SK-N-SH treated with all-trans-retinoic acid at 6 μM for 48 hours (cell line): ENCODE data around the gene CLEC6A.
A peak's percentile ranks its signal among the peaks of the same experiment; 100 is the strongest.

Source experiments
- ATAC-seq: fragments of 200-7000 bp; cut with Tn5 transposase; 3 replicates; pipeline ENCODE4 v1.9.1; 2020; ENCODE audit warnings: mild to moderate bottlenecking, moderate library complexity
- ARNTL ChIP-seq: fragments of 450-650 bp; formaldehyde crosslinking; IDR thresholded peaks from 2 replicates; pipeline ENCODE4 v1.5.0; 2020; ENCODE audit warnings: low read depth, mild to moderate bottlenecking, moderate library complexity, borderline replicate concordance
- BACH2 ChIP-seq: fragments of 250-450 bp; sonication (Bioruptor Pico); IDR thresholded peaks from 2 replicates; pipeline ENCODE4 v1.9.0; 2021; ENCODE audit warnings: mild to moderate bottlenecking, borderline replicate concordance
- CREB5 ChIP-seq: fragments of 250-450 bp; sonication (Bioruptor Pico); IDR thresholded peaks from 2 replicates; pipeline ENCODE4 v1.5.1; 2020; ENCODE audit warnings: low read depth, mild to moderate bottlenecking, moderate library complexity
- CSRNP3 ChIP-seq: fragments of 250-450 bp; sonication (Bioruptor Pico); IDR thresholded peaks from 2 replicates; pipeline ENCODE4 v1.5.1; 2021; ENCODE audit warnings: mild to moderate bottlenecking, moderate library complexity
- ESRRG ChIP-seq: fragments of 250-450 bp; sonication (Bioruptor Pico); IDR thresholded peaks from 2 replicates; pipeline ENCODE4 v1.6.1; 2021; ENCODE audit warnings: mild to moderate bottlenecking
- ISL1 ChIP-seq: fragments of 250-450 bp; sonication (Bioruptor Pico); IDR thresholded peaks from 2 replicates; pipeline ENCODE4 v2.1.2; 2022; ENCODE audit warnings: mild to moderate bottlenecking, moderate library complexity
- OSR1 ChIP-seq: fragments of 250-450 bp; sonication (Bioruptor Pico); IDR thresholded peaks from 2 replicates; pipeline ENCODE4 v1.8.0; 2022; ENCODE audit warnings: moderate library complexity, mild to moderate bottlenecking, inconsistent platforms
- PPARA ChIP-seq: fragments of 250-450 bp; sonication (Bioruptor Pico); IDR thresholded peaks from 2 replicates; pipeline ENCODE4 v1.5.0; 2020; ENCODE audit warnings: mild to moderate bottlenecking, borderline replicate concordance
- RARB ChIP-seq: fragments of 250-450 bp; sonication (Bioruptor Pico); IDR thresholded peaks from 2 replicates; pipeline ENCODE4 v1.8.0; 2021; ENCODE audit warnings: mild to moderate bottlenecking, moderate library complexity
- SNAI2 ChIP-seq: fragments of 250-450 bp; sonication (Bioruptor Pico); IDR thresholded peaks from 2 replicates; pipeline ENCODE4 v1.5.0; 2020; ENCODE audit warnings: mild to moderate bottlenecking, moderate library complexity
- TCF4 ChIP-seq: fragments of 250-450 bp; sonication (Bioruptor Pico); IDR thresholded peaks from 2 replicates; pipeline ENCODE4 v1.8.0; 2021; ENCODE audit warnings: mild to moderate bottlenecking, moderate library complexity, borderline replicate concordance
- TOX ChIP-seq: fragments of 250-450 bp; sonication (Bioruptor Pico); IDR thresholded peaks from 2 replicates; pipeline ENCODE4 v1.8.0; 2021; ENCODE audit warnings: mild to moderate bottlenecking, moderate library complexity, borderline replicate concordance
- ZFP30 ChIP-seq: fragments of 450-650 bp; formaldehyde crosslinking; IDR thresholded peaks from 2 replicates; pipeline ENCODE4 v1.5.0; 2022; ENCODE audit warnings: mild to moderate bottlenecking, moderate library complexity
- ZNF70 ChIP-seq: fragments of 450-650 bp; formaldehyde crosslinking; IDR thresholded peaks from 2 replicates; pipeline ENCODE4 v1.5.0; 2020; ENCODE audit warnings: mild to moderate bottlenecking, moderate library complexity
- ZNF8 ChIP-seq: fragments of 450-650 bp; formaldehyde crosslinking; IDR thresholded peaks from 2 replicates; pipeline ENCODE4 v1.5.0; 2020; ENCODE audit warnings: mild to moderate bottlenecking, moderate library complexity
- TF ChIP-seq, protein P1 (sequence below): fragments of 250-450 bp; sonication (Bioruptor Pico); IDR thresholded peaks from 2 replicates; pipeline ENCODE4 v1.5.0; 2020; ENCODE audit warnings: mild to moderate bottlenecking, moderate library complexity

Gene CLEC6A

DNA sequence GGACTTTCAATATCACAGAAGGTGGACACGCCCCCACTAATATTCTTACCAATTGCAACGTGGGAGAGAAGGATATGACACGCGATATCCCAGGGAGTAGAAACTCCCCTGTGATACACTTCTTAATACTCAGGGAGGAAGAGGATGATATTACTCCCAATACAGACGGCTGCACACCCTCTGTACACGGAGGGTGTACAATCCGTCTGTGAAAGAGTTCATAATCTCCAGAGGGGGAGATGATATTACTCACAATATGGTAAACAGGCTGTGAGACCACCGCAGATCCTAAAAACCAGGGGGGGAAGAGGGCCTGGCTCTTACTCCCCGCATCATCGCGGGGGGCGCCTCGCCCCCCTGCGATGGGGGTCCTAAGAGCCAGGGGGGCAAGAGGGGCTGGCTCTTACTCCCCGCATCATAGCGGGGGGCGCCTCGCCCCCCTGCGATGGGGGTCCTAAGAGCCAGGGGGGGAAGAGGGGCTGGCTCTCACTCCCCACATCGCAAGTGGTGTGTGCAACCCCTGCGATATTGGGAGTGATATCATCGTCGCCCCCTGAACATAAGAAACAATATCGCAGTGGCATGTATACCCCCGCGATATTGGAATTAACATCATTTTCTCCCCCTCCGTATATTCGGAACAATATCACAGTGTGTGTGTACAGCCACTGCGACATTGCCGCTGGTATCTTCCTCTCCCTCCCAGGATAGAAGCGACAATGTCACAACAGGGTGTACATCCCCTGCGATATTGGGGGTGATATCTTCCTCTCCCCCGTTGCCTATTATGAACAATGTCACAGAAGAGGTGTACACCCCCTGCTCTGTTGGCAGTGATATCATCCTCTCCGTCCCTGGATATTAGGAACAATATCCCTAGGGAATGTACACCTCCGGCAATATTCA, 8.9 kb upstream of the CLEC6A start:
- ATAC-seq: no peak
- TF ChIP-seq ISL1 (no peak), ZFP30 (no peak), BACH2 (CRISPR knock-in tag) (no peak), SNAI2 (CRISPR knock-in tag) (no peak), OSR1 (CRISPR knock-in tag) (no peak), CREB5 (CRISPR knock-in tag) (no peak), RARB (CRISPR knock-in tag) (no peak), CSRNP3 (CRISPR knock-in tag) (no peak), ESRRG (no peak), ARNTL (no peak), ZNF8 (CRISPR knock-in tag) (no peak), ZNF70 (CRISPR knock-in tag) (no peak), TCF4 (CRISPR knock-in tag) (no peak)
- TF ChIP-seq, protein P1, sequence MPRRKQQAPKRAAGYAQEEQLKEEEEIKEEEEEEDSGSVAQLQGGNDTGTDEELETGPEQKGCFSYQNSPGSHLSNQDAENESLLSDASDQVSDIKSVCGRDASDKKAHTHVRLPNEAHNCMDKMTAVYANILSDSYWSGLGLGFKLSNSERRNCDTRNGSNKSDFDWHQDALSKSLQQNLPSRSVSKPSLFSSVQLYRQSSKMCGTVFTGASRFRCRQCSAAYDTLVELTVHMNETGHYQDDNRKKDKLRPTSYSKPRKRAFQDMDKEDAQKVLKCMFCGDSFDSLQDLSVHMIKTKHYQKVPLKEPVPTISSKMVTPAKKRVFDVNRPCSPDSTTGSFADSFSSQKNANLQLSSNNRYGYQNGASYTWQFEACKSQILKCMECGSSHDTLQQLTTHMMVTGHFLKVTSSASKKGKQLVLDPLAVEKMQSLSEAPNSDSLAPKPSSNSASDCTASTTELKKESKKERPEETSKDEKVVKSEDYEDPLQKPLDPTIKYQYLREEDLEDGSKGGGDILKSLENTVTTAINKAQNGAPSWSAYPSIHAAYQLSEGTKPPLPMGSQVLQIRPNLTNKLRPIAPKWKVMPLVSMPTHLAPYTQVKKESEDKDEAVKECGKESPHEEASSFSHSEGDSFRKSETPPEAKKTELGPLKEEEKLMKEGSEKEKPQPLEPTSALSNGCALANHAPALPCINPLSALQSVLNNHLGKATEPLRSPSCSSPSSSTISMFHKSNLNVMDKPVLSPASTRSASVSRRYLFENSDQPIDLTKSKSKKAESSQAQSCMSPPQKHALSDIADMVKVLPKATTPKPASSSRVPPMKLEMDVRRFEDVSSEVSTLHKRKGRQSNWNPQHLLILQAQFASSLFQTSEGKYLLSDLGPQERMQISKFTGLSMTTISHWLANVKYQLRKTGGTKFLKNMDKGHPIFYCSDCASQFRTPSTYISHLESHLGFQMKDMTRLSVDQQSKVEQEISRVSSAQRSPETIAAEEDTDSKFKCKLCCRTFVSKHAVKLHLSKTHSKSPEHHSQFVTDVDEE: no peak

GRCh38 chr12:8449355-8449859, 6.4 kb upstream of the CLEC6A start:
- ATAC-seq: peak; percentile 39; the same call in 1 of the 3 replicates
- TF ChIP-seq ESRRG: no peak
- TF ChIP-seq CREB5 (CRISPR knock-in tag): no peak

- no peak for TF ChIP-seq PPARA (CRISPR knock-in tag)
- no peak for TF ChIP-seq SNAI2 (CRISPR knock-in tag)
- no peak for ATAC-seq
These were observed 3.7 kb upstream of the CLEC6A start for GRCh38 chr12:8452036-8452435.

- ATAC-seq: no peak
- TF ChIP-seq, protein P1: no peak
- TF ChIP-seq TOX (CRISPR knock-in tag) (no peak), BACH2 (CRISPR knock-in tag) (no peak), CSRNP3 (CRISPR knock-in tag) (no peak), RARB (CRISPR knock-in tag) (no peak), ZFP30 (no peak)
These were observed 2.7 kb upstream of the CLEC6A start for GRCh38 chr12:8453021-8453513.
